Stomach smooth muscle (tissue), 2 donors: Measurements from ENCODE around the gene SCIMP.
"Not testable (repeated sequence)": the region's sequence is repeated elsewhere in the genome, so short reads cannot be mapped to it uniquely, and the experiment has no call there.

Experiments
- H3K27ac ChIP-seq: one replicate; pipeline ENCODE4 v1.7.0; 2013; ENCODE audit warnings: mild to moderate bottlenecking, low read length, inconsistent platforms
- H3K27me3 ChIP-seq, 2 donors: one replicate each; pipeline ENCODE4 v1.7.0; 2013; ENCODE audit warnings: low read length in 2 of 2; ENCODE audit not compliant: insufficient read depth in 2 of 2, control insufficient read depth in 1 of 2
- H3K36me3 ChIP-seq, 2 donors: one replicate each; pipeline ENCODE4 v1.7.0; 2013; ENCODE audit warnings: low read length in 2 of 2; ENCODE audit not compliant: control insufficient read depth in 2 of 2, insufficient read depth in 2 of 2
- H3K4me1 ChIP-seq: one replicate; pipeline ENCODE4 v1.7.0; 2013; ENCODE audit warnings: low read length; ENCODE audit not compliant: control insufficient read depth, insufficient read depth
- H3K4me3 ChIP-seq, 2 donors: one replicate each; pipeline ENCODE4 v1.7.0; 2013; ENCODE audit warnings: low read length in 2 of 2
- H3K9ac ChIP-seq, 2 donors: one replicate each; pipeline ENCODE4 v1.7.0; 2013; ENCODE audit warnings: low read length in 2 of 2, mild to moderate bottlenecking in 1 of 2
- H3K9me3 ChIP-seq, 2 donors: one replicate each; pipeline ENCODE4 v1.7.0; 2013; ENCODE audit warnings: low read length in 2 of 2; ENCODE audit not compliant: control insufficient read depth in 2 of 2
- donor health status: healthy.
- donor health status: Pancreatic carcinoma.

The SCIMP gene

DNA sequence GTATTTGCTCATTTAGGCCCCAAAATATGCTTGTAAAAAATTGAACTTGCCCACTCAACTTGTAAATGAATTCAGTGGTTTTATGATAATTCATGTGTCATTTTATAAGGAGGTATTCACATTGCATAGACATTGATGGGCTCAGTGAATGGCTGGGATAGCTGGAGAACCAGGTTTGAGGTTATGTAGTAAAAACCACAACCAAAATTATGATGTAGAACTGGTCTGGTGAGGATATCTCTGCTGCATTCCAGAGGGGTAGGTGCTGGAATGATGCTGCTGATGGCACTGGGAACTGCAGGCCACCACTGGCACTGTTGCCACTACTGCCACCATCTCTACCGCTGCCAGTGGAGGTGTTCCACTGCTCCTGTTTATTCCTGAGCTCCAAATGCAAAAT lies 25.9 kb upstream of the SCIMP start:
- Histone ChIP-seq H3K4me3 (no peak overlapping the region), H3K27ac (no peak overlapping the region), H3K9ac (no peak overlapping the region), H3K9me3 (no peaks in the 10 kb centered on the region), H3K27me3 (no peaks in the 10 kb centered on the region), H3K36me3 (no peaks in the 10 kb centered on the region), H3K4me1 (no peaks in the 10 kb centered on the region)

- H3K9me3 ChIP-seq = no peaks in the 10 kb centered on the region
These were observed 22.5 kb upstream of the SCIMP start for GRCh38 chr17:5257124-5257523.

DNA sequence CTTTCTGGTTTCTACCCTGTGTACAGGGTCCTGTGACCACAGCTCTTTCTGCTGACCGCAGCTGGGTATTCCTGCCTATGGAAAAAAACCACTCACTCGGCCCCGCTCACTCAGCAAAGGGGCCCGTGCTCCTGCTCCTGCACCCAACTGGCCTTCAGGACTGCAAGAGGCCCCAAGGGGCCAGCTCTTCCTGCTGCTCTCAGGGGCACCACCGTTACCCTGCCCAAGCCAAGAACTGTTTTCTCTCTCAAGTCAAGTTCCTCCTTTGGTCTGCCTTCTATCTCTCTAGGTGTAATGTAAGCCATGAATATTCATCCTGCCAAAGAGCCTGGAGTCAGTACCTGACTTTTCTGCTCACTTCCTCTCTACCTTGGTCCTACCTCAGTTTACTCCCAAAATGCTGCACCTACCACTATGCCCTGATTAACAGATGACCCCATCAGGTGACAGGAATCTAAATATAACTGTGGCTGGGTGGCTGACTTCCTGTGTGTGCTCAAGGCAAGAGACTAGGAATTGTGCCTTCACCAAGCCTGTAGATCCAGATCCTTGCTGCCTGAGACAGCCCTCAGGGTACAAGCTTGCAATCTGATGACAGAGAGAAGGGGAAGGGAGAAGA lies 20.4 kb upstream of the SCIMP start:
- no peaks in the 10 kb centered on the region for H3K9me3 ChIP-seq
- H3K9ac ChIP-seq = no peak overlapping the region
- H3K4me3 ChIP-seq = no peak overlapping the region
- H3K27me3 ChIP-seq = no peaks in the 10 kb centered on the region
- H3K36me3 ChIP-seq = no peaks in the 10 kb centered on the region
- H3K27ac ChIP-seq = no peak overlapping the region
- H3K4me1 ChIP-seq = no peaks in the 10 kb centered on the region

More at GRCh38 chr17:5257124-5257523, 22.5 kb upstream of the SCIMP start:
- no peaks in the 10 kb centered on the region for H3K36me3 ChIP-seq
- H3K9ac ChIP-seq = no peak overlapping the region
- H3K4me3 ChIP-seq = no peak overlapping the region
- no peak overlapping the region for H3K27ac ChIP-seq
- H3K4me1 ChIP-seq = no peaks in the 10 kb centered on the region
- no peaks in the 10 kb centered on the region for H3K27me3 ChIP-seq

DNA sequence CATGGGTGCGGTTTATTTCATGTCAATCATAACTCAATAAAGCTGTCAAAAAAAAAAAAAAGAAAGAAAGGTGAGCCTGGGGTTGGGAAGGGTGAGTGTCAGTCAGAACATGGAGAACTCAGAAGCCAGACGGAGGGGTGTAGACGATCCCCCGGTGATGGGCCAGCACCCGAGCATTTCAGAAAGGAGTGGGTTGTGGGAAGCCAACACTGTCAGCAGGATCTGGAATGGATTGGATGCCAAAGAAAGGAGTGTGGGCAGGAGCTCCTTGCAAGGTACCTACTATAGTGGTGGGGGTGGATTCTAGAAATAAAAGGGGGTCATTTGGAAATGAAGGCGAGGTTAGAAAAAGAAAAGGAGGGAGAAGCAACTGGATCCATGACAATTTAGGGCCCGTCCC lies 19.8 kb upstream of the SCIMP start:
- Histone ChIP-seq H3K4me3 (no peak overlapping the region), H3K9me3 (no peaks in the 10 kb centered on the region), H3K27me3 (no peaks in the 10 kb centered on the region), H3K36me3 (no peaks in the 10 kb centered on the region), H3K9ac (no peak overlapping the region), H3K4me1 (no peaks in the 10 kb centered on the region), H3K27ac (no peak overlapping the region)

GRCh38 chr17:5249615-5250014 lies 15.0 kb upstream of the SCIMP start:
- no peak overlapping the region for H3K4me3 ChIP-seq
- no peaks in the 10 kb centered on the region for H3K9me3 ChIP-seq
- no peak overlapping the region for H3K27ac ChIP-seq
- no peaks in the 10 kb centered on the region for H3K4me1 ChIP-seq
- no peak overlapping the region for H3K9ac ChIP-seq
- H3K27me3 ChIP-seq = peaks cover 3 to 4% of the 10 kb centered on the region in 2 donors
- no peaks in the 10 kb centered on the region for H3K36me3 ChIP-seq

GRCh38 chr17:5248821-5249479 lies 14.3 kb upstream of the SCIMP start:
- Histone ChIP-seq H3K9ac (no peak overlapping the region), H3K27me3 (peaks cover 3 to 4% of the 10 kb centered on the region in 2 donors), H3K4me1 (no peaks in the 10 kb centered on the region), H3K27ac (no peak overlapping the region), H3K36me3 (no peaks in the 10 kb centered on the region), H3K4me3 (no peak overlapping the region), H3K9me3 (no peaks in the 10 kb centered on the region)

DNA sequence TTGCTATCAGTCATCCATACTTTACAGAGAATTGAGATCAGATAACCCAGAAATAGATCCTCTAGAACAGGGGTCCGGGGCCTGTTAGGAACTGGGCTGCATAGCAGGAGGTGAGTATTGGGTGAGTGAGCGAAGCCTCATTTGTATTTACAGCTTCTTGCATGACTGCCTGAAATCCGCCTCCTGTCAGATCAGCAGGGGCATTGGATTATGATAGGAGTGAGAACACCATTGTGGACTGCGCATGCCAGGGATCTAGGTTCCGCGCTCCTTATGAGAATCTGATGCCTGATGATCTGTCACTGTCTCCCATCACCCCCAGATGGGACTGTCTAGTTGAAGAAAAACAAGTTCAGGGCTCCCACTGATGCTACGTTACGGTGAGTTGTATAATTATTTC lies 13.0 kb upstream of the SCIMP start:
- H3K4me1 ChIP-seq = no peaks in the 10 kb centered on the region
- H3K4me3 ChIP-seq = no peak overlapping the region
- H3K36me3 ChIP-seq = no peaks in the 10 kb centered on the region
- no peak overlapping the region for H3K9ac ChIP-seq
- peaks cover 3 to 4% of the 10 kb centered on the region in 2 donors for H3K27me3 ChIP-seq
- no peak overlapping the region for H3K27ac ChIP-seq
- H3K9me3 ChIP-seq = no peaks in the 10 kb centered on the region

GRCh38 chr17:5241861-5242671 lies 7.4 kb upstream of the SCIMP start:
- Histone ChIP-seq H3K27ac (no peak overlapping the region), H3K4me3 (no peak overlapping the region), H3K36me3 (no peaks in the 10 kb centered on the region)

DNA sequence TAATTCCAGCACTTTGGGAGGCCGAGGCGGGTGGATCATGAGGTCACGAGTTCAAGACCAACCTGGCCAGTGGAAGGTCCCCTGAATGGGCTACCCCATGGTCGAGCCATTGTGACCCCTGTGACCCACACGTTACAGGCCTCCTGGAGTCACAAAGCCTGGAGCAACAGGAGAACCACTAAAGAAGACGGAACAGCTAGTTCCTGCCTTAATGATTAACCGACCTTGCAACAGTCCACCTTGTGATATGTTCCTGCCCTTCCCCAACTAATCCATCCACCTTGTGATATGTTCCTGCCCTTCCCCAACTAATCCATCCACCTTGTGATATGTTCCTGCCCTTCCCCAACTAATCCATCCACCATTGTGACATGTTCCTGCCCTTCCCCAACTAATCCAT lies 5.1 kb upstream of the SCIMP start:
- not testable (repeated sequence) for H3K9me3 ChIP-seq, H3K27ac ChIP-seq, H3K9ac ChIP-seq, H3K36me3 ChIP-seq, H3K27me3 ChIP-seq, H3K4me3 ChIP-seq, H3K4me1 ChIP-seq

More at GRCh38 chr17:5241861-5242671, 7.4 kb upstream of the SCIMP start:
- Histone ChIP-seq H3K9me3 (no peaks in the 10 kb centered on the region), H3K4me1 (no peaks in the 10 kb centered on the region), H3K9ac (no peak overlapping the region), H3K27me3 (peaks cover 0 to 4% of the 10 kb centered on the region in 2 donors)

- Histone ChIP-seq H3K27ac (no peak overlapping the region), H3K4me1 (no peaks in the 10 kb centered on the region), H3K9me3 (no peaks in the 10 kb centered on the region), H3K9ac (no peak overlapping the region), H3K27me3 (peaks cover 0 to 3% of the 10 kb centered on the region in 2 donors), H3K36me3 (no peaks in the 10 kb centered on the region), H3K4me3 (no peak overlapping the region)
These were observed 3.7 kb upstream of the SCIMP start for GRCh38 chr17:5238333-5238732.
